ENCODE measurements around the gene BLOC1S5.

- TF ChIP-seq CTCF (IDR thresholded peaks at IDR 0.05): no peak
- no peak for TF ChIP-seq POLR2A (IDR thresholded peaks at IDR 0.05)
These were observed 9.6 kb upstream of the BLOC1S5 start for GRCh38 chr6:8073758-8074157.

Data from heart left ventricle (tissue), 13 donors.